ENCODE measurements around the gene ADAMTSL1. TPM values are rescaled to one million over a fixed set of nuclear protein-coding genes. Genes with fewer than 3 reads are reported as not detected.

Gene ADAMTSL1
- polyA plus RNA-seq, 1 experiment, result 17.2 TPM

DNA sequence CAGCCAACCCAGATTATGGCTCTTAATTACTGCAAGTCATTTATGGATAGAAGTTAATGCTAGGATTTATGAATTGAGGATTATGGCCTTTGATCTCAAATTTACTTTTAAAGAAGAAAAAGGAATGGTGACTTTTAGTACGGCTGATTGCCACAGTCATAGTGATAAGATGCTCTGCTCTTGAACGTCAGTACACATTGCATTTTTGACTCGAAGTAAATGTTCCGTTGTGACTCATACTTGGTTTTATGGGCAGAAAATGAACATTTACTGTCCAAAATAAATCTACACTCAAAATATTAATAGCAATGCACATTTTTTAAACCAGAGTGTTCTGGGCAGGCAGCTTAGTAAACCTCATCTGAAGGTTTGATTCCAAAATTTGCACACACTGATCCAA is 830 bp downstream of the ADAMTSL1 start:
- ChIA-PET CTCF (no interaction called here), POLR2A (no interaction called here)
- H3K36me3 ChIP-seq (ENCODE audit: control insufficient read depth, insufficient read depth, low read length), result no peaks in the 10 kb centered on the region
- no peak for DNase-seq (ENCODE audit: low read depth)
- no peaks in the 10 kb centered on the region for H3K27me3 ChIP-seq (ENCODE audit: control insufficient read depth, insufficient read depth, low read length)
- TF ChIP-seq, protein P1, sequence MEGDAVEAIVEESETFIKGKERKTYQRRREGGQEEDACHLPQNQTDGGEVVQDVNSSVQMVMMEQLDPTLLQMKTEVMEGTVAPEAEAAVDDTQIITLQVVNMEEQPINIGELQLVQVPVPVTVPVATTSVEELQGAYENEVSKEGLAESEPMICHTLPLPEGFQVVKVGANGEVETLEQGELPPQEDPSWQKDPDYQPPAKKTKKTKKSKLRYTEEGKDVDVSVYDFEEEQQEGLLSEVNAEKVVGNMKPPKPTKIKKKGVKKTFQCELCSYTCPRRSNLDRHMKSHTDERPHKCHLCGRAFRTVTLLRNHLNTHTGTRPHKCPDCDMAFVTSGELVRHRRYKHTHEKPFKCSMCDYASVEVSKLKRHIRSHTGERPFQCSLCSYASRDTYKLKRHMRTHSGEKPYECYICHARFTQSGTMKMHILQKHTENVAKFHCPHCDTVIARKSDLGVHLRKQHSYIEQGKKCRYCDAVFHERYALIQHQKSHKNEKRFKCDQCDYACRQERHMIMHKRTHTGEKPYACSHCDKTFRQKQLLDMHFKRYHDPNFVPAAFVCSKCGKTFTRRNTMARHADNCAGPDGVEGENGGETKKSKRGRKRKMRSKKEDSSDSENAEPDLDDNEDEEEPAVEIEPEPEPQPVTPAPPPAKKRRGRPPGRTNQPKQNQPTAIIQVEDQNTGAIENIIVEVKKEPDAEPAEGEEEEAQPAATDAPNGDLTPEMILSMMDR (IDR thresholded peaks at IDR 0.05; ENCODE audit: insufficient read depth, low read depth, low read length), result no peak
- peak overlapping the region; percentile 38 for H3K4me3 ChIP-seq (ENCODE audit: low read depth, low read length)

DNA sequence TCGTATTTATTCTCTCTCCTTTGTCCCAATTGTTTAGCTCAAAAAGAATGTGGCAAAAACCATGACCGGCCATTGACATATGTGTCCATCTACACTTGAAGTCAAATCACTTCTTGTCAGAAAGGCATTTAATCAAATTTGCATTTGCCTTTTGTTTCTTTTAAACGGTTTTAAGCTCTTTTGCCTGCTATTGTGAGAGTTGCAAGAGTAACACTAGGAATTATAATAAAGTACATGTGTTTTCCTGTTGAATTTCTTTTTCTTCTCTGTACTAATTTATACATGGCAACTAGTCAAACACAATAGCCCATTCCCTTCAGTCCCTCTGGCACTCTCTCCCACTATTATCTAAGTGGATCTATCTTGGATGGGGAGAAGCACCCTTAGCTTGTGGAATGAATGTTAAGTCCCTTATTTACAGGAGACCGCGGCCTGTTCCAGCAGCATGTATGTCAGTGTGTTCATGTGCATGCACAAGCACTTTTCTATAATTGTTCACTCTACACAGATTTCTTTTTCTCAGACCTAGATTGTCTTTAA is 3.2 kb downstream of the ADAMTSL1 start:
- TF ChIP-seq, protein P1 (IDR thresholded peaks at IDR 0.05; ENCODE audit: insufficient read depth, low read depth, low read length), result no peak
- Histone ChIP-seq H3K27me3 (ENCODE audit: control insufficient read depth, insufficient read depth, low read length) (no peaks in the 10 kb centered on the region), H3K4me3 (ENCODE audit: low read depth, low read length) (no peak overlapping the region), H3K36me3 (ENCODE audit: control insufficient read depth, insufficient read depth, low read length) (no peaks in the 10 kb centered on the region)
- no peak for DNase-seq (ENCODE audit: low read depth)
- ChIA-PET POLR2A (no interaction called here), CTCF (interaction anchor here (1.2 to 3.8 kb wide), 4 partner anchors 9 to 223 kb away, joined by 3 to 16 read pairs (median 8); no protein-coding TSS in a partner anchor)

DNA sequence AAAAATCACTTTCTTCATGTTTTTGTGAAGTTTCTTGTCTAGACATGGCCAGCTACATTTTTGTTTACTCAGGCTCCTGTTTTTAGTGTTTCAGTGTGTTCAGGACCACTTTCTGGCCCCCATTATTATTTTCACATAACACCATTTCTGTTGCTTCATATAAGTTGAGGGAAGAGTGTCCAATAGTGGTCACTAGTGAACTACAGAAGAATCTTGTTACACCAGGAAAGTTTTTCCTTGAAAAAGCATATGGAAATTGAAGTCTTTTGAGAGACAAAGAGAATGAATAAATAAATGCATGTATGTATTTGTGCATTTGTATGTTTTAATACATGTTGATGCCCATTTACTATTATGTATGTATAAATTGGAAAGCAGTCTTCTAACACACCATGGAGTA is 3.8 kb downstream of the ADAMTSL1 start:
- Histone ChIP-seq H3K4me3 (ENCODE audit: low read depth, low read length) (no peak overlapping the region), H3K36me3 (ENCODE audit: control insufficient read depth, insufficient read depth, low read length) (no peaks in the 10 kb centered on the region), H3K27me3 (ENCODE audit: control insufficient read depth, insufficient read depth, low read length) (no peaks in the 10 kb centered on the region)
- ChIA-PET POLR2A (no interaction called here), CTCF (interaction anchor here (1.9 to 3.8 kb wide), 3 partner anchors 12 to 224 kb away, joined by 6 to 16 read pairs (median 9); no protein-coding TSS in a partner anchor)
- no peak for DNase-seq (ENCODE audit: low read depth)
- TF ChIP-seq, protein P1 (IDR thresholded peaks at IDR 0.05; ENCODE audit: insufficient read depth, low read depth, low read length), result no peak

DNA sequence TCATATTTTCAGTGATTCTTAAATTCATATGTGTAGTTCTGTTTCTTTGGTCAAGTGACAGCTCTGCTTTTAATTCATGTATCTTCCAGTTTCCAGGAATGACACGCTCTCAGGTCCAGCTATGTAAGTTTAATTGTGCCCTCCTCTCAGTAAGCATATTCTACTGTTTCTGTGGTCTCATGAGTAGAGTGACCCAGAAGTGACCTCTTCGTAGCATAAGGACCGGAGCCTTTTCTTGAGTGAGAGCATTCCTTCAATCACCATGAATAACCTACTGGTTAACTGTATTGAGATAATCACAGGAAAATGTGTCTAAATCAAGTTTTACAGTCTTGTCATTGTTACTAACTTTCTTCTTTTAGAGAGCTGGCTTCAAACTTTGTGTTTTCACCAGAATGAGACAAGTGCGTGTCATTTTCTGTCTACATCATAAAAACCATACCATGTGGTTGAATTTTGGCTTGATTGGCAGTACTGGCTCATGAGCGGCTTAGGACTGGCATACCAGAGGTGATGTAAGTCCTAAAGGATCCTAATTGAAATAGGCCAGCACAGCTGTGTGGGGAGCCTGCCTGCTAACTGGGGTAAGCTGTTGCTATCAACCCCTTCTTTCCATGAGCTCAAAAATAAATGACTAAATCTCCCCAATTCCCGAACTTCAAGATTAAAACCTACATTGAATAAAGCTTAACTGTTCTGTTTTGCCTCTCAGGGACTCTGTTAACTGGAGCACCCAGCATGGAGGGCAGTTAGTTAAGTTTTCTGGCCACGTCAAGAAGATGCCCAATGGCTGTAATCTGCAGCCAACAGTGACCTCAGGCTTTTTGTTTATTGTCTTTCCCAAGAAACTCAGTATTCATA is 4.8 kb downstream of the ADAMTSL1 start:
- TF ChIP-seq, protein P1 (IDR thresholded peaks at IDR 0.05; ENCODE audit: insufficient read depth, low read depth, low read length), result no peak
- ChIA-PET POLR2A (interaction anchor here (0.8 kb wide), 1 partner anchor 31 kb away, joined by 3 read pairs; no protein-coding TSS in a partner anchor), CTCF (interaction anchor here (1.9 to 3.8 kb wide), 2 partner anchors 11 to 35 kb away, joined by 6 to 16 read pairs; no protein-coding TSS in a partner anchor)
- H3K27me3 ChIP-seq (ENCODE audit: control insufficient read depth, insufficient read depth, low read length), result no peaks in the 10 kb centered on the region
- no peak overlapping the region for H3K4me3 ChIP-seq (ENCODE audit: low read depth, low read length)
- no peaks in the 10 kb centered on the region for H3K36me3 ChIP-seq (ENCODE audit: control insufficient read depth, insufficient read depth, low read length)
- no peak for DNase-seq (ENCODE audit: low read depth)

DNA sequence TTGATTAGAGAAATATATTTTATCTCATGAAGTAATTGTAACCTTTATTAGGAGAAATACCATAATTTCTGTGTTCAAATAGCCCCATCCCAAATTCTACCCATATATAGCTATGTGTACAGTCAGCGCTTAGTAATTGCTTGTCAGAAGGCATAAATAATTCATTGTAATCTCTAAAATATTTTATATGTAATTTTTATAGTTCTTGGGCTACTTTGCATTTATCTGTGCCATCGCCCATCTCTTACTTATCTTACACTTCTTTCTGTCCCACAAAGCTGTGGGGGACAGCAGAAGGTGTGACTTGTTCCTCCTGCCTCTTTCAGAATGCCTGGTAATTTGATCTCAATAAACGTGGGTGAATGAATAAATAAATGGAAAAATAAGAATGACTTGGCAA is 5.5 kb downstream of the ADAMTSL1 start:
- Histone ChIP-seq H3K36me3 (ENCODE audit: control insufficient read depth, insufficient read depth, low read length) (no peaks in the 10 kb centered on the region), H3K27me3 (ENCODE audit: control insufficient read depth, insufficient read depth, low read length) (no peaks in the 10 kb centered on the region), H3K4me3 (ENCODE audit: low read depth, low read length) (no peak overlapping the region)
- no peak for DNase-seq (ENCODE audit: low read depth)
- ChIA-PET POLR2A (interaction anchor here (0.8 kb wide), 1 partner anchor 32 kb away, joined by 3 read pairs; no protein-coding TSS in a partner anchor), CTCF (interaction anchor here (1.9 to 3.8 kb wide), 2 partner anchors 11 to 36 kb away, joined by 6 to 16 read pairs; no protein-coding TSS in a partner anchor)
- TF ChIP-seq, protein P1 (IDR thresholded peaks at IDR 0.05; ENCODE audit: insufficient read depth, low read depth, low read length), result no peak
